ENCODE data around the gene SLC27A1.
A peak's percentile ranks its signal among the peaks of the same experiment; 100 is the strongest.

Gene SLC27A1

GRCh38 chr19:17487284-17488121 lies 17.2 kb downstream of the SLC27A1 start:
- no peak for DNase-seq
- TF ChIP-seq CTCF (IDR thresholded peaks at IDR 0.05; ENCODE audit: low read depth, low read length): no peak
- no peak overlapping the region for H3K4me3 ChIP-seq (ENCODE audit: low read depth, low read length)
- H3K27me3 ChIP-seq (ENCODE audit: insufficient read depth, low read depth, severe bottlenecking): no peaks in the 10 kb centered on the region
- no peak overlapping the region for H3K27ac ChIP-seq
- H3K9me3 ChIP-seq (ENCODE audit: severe bottlenecking): no peaks in the 10 kb centered on the region
- no peaks in the 10 kb centered on the region; the same call in 1 of the 2 replicates for H3K36me3 ChIP-seq

GRCh38 chr19:17488593-17489391 lies 18.5 kb downstream of the SLC27A1 start:
- Histone ChIP-seq H3K4me3 (ENCODE audit: low read depth, low read length) (no peak overlapping the region), H3K27ac (no peak overlapping the region), H3K36me3 (no peaks in the 10 kb centered on the region), H3K9me3 (ENCODE audit: severe bottlenecking) (no peaks in the 10 kb centered on the region), H3K27me3 (ENCODE audit: insufficient read depth, low read depth, severe bottlenecking) (no peaks in the 10 kb centered on the region)
- peak; percentile 82 for DNase-seq
- TF ChIP-seq CTCF (IDR thresholded peaks at IDR 0.05; ENCODE audit: low read depth, low read length): 0 out of 2 replicates have a peak, but pooled peaks have one; percentile 3

- no peak overlapping the region for H3K4me3 ChIP-seq (ENCODE audit: low read depth, low read length)
Observed at GRCh38 chr19:17489392-17490030, 19.2 kb downstream of the SLC27A1 start.

GRCh38 chr19:17490411-17490810 lies 20.1 kb downstream of the SLC27A1 start:
- TF ChIP-seq CTCF (IDR thresholded peaks at IDR 0.05; ENCODE audit: low read depth, low read length): no peak
- no peaks in the 10 kb centered on the region for H3K36me3 ChIP-seq
- H3K4me3 ChIP-seq (ENCODE audit: low read depth, low read length): no peak overlapping the region
- H3K27ac ChIP-seq: no peak overlapping the region
- no peak for DNase-seq
- H3K9me3 ChIP-seq (ENCODE audit: severe bottlenecking): no peaks in the 10 kb centered on the region
- H3K27me3 ChIP-seq (ENCODE audit: insufficient read depth, low read depth, severe bottlenecking): no peaks in the 10 kb centered on the region

More at GRCh38 chr19:17489392-17490030, 19.2 kb downstream of the SLC27A1 start:
- no peaks in the 10 kb centered on the region for H3K27me3 ChIP-seq (ENCODE audit: insufficient read depth, low read depth, severe bottlenecking)
- no peak for DNase-seq
- H3K36me3 ChIP-seq: no peaks in the 10 kb centered on the region
- H3K9me3 ChIP-seq (ENCODE audit: severe bottlenecking): no peaks in the 10 kb centered on the region
- no peak for TF ChIP-seq CTCF (IDR thresholded peaks at IDR 0.05; ENCODE audit: low read depth, low read length)
- no peak overlapping the region for H3K27ac ChIP-seq

GRCh38 chr19:17491287-17491686 lies 21.0 kb downstream of the SLC27A1 start:
- TF ChIP-seq CTCF (IDR thresholded peaks at IDR 0.05; ENCODE audit: low read depth, low read length): no peak
- no peaks in the 10 kb centered on the region for H3K9me3 ChIP-seq (ENCODE audit: severe bottlenecking)
- H3K36me3 ChIP-seq: no peaks in the 10 kb centered on the region
- H3K4me3 ChIP-seq (ENCODE audit: low read depth, low read length): no peak overlapping the region
- H3K27ac ChIP-seq: no peak overlapping the region
- no peak for DNase-seq
- no peaks in the 10 kb centered on the region for H3K27me3 ChIP-seq (ENCODE audit: insufficient read depth, low read depth, severe bottlenecking)
